GM15510 (cell line): Measurements from ENCODE around the gene CYP26B1.

ENCODE experiments used
- POLR2A ChIP-seq: IDR thresholded peaks from 3 replicates; pipeline ENCODE4 v1.6.1; 2011; ENCODE audit warnings: borderline replicate concordance; ENCODE audit not compliant: insufficient read length; ENCODE audit errors: extremely low read depth

Gene CYP26B1

DNA sequence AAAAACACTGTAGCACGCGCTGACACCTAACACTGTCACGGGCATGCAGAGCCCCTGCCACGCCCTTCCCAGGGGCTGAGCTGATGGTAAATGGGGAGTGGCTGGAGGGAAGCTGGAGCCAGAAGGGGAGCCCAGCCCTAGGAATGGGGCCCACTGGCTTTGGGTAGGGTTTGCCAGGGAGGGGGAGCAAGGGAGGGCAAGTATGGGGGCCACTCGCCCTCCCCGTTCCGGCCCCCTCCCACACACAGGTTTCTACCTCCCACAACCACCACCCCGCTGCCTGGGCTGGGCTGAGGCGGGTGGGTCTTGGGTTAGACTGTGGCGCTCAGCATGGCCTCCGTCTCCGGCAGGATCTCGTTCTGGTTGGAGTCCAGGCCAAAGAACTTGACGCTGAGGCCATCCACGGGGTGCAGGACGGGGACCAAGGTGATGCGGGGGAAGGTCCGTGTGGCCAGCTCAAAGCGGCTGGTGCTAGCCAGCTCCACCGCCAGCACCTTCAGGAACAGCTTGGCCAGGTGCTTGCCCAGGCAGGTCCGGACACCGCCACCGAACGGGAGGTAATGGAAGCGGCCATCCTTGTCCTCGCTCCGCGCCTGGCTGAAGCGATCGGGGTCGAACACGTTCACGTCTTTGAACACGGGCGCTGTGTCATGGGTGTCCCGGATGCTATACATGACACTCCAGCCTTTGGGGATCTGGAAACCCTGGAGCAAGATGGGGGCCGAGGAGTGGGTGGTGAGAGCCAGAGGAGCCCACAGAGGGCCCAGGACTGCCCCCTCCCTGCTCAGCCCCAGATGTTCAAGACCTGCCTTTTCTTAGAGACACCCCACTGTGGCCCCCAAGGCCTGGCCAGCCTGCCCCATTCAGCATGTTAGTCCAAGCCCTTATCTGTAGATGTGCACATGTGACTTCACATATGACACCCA, 15.5 kb downstream of the CYP26B1 start:
- TF ChIP-seq POLR2A: no peak

DNA sequence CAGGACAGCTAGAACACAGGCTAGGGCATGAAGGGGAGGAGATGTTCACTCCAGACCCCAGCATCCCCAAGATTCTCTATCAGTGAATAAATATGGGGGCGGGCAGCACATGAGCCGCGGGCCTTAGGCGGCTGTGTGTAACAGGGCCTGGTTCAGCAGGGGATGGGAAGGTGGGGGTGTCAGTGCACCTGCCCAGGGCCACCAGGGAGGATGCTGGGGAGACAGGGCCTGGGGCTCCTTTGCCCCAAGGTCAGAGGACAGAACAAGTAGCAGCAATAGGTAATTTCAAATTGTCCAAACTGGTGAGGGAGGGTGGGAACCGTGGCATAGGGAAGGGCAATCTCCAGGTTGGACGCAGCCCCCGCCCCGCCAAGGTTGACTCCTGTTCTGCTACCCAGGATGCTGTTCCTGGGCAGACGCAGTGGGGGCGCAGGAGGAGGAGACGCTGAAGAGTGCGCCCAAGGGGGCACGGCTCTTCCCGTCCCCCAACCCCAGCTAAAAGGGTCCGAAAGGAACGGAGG, 16.2 kb downstream of the CYP26B1 start:
- no peak for TF ChIP-seq POLR2A

DNA sequence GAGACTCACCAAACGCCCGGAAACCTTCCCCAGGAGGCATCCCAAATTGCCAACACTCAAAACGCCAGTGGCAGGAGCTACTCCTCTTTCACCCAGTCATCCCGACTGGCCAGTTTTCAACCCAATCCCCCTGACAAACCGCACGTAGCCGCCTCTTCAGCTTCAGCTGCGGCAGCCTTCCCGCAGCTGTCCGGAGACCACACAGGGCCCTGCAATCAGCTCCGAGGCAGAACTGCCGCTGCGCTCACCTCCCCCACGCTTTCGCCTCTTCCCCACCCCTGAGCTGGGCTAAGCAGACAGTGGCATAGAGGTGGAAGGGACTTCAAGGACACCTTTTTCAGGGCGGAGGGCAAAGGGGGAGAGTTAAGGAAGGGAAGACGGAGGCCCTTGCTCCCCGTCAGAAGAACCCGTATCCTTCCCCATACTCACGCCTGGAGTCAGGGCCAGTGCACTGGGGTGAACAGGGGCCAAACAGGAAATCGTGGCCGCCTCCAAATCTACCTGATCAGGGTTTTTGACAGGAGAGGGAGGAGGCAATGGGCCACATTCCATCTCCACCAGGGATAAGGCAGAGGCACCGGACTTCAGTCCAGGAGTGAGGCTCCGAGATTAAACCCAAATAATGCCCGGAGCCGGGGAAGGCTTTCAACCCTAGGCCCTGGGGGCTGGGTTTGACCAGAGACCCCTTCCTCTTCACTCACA, 16.9 kb downstream of the CYP26B1 start:
- no peak for TF ChIP-seq POLR2A

DNA sequence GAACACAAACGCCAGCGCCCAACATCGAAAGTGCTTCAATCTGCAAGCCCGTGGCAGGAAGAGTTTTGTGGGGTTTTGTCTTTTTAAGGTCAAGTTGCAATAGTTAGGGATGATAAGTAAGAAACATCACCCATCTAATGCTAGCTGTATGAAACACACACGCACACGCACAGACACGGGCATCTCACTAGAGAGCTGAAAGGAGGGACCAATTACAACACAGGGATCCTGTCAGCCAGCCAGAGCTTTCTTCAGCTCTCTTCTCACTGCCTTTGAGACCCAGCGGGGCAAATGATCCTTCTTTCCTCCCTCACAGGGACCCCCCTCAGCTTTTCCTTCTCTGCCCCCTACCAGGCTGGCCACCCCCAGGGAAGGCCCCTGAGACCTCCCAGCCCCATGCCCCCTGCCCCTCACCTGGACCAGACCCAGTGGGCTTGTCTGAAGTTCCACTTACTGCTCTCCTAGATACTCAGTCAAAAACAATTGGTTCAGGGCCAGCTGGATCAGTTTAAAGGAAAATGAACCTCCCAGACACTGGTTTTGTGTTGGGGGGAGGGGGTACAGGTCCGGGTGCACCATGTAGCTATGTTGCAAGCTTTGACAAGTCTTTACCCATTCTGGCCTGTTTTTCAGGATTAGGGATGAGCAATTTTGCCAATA, 17.9 kb downstream of the CYP26B1 start:
- TF ChIP-seq POLR2A: no peak

GRCh38 chr2:72128843-72129227, 18.8 kb downstream of the CYP26B1 start:
- no peak for TF ChIP-seq POLR2A

DNA sequence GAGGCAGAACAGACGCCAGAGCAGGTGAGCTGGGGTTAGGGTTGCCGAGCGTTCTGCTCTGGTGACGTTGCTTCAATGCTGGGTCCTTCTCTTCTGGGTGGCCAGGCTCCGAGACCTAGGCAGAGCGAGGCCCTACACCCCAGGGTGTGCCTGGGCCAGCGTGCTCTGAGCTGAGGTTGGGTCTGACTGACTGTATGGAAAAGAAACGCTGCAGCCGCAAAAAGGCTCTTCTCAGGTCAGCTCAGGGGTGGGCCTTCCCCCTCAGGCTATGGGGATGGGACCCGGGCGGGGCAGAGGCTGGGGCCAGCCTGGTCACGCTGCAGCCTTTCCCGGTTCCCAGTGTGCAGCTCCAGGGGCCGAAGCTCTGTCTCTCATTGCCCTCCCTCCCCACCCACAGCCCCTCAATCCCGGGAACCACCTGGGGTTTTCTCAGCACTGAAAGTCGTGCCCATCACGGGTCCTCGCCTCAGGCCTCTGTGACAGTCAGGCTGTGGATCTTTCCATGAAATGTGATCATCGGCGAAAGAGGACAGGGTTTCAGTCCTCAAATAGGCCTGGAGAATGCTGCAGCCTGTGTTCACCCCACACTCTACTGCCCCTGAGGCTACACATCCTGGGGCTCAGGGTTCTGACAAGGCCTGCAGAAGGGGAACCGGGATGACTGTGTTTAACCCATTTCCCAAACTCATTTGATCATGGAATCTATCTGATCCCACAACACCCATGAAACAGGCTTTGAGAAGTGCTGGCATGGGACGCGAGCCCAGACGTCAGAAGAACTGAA, 19.4 kb downstream of the CYP26B1 start:
- TF ChIP-seq POLR2A: no peak

- TF ChIP-seq POLR2A: no peak
These were observed 20.1 kb downstream of the CYP26B1 start for GRCh38 chr2:72127401-72128058.

- TF ChIP-seq POLR2A: no peak
These were observed 21.2 kb downstream of the CYP26B1 start for GRCh38 chr2:72126186-72127100.

- TF ChIP-seq POLR2A: no peak
These were observed 23.3 kb downstream of the CYP26B1 start for GRCh38 chr2:72124376-72124775.

DNA sequence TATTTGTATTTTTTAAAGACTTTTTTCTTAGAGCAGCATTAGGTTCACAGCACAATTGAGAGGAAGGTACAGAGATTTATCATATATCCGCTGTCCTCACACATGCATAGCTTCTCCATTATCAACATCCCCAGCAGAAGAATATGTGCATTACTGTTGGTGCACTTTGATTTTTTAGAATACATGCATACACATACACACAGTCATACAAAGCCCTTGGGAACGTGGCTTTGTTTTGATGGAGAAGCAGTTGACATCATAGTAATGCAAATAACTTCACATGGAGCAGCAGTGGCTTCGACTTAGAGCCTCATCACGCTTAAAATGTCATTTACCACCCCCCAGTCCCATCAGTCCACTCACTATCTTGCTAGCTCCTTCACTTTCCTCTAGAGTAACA, 26.5 kb downstream of the CYP26B1 start:
- TF ChIP-seq POLR2A: no peak

DNA sequence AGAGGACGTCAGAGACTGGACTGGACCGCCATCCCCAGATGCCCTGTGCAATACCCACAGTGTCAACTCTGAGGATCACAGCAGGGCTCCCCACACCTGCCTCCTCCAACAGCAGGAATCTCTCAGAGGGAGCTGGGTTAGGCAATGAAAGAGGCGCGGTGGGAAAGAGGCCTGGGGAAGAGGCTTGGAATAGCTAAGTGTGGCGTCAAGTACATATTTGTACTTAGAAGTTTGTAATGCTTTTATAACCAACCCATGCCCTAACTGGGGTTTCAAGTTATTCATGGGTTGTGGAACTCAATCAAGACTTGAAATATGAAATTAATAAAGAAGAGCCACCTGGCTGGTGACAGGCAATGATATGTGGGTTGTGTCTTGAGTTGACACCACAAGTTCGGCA, 28.7 kb downstream of the CYP26B1 start:
- no peak for TF ChIP-seq POLR2A

DNA sequence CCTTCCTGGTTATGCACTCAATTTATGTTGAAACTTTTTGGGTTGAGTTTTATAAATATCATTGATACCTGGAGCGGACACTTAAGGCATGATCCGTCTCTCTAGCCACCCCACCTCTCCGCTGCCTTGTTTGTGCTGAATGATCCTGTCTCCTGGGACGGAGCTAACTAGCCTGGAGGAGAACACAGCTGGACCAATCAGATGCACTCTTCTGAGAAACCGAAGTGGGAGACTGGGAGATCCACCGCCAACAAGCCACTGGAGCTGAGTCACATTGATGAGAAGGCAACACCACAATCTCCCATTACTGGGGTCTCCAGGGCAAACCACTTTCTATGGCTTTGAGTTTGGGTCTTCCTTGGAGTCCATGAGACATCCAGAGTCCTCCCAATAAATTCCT, 29.3 kb downstream of the CYP26B1 start:
- TF ChIP-seq POLR2A: no peak

DNA sequence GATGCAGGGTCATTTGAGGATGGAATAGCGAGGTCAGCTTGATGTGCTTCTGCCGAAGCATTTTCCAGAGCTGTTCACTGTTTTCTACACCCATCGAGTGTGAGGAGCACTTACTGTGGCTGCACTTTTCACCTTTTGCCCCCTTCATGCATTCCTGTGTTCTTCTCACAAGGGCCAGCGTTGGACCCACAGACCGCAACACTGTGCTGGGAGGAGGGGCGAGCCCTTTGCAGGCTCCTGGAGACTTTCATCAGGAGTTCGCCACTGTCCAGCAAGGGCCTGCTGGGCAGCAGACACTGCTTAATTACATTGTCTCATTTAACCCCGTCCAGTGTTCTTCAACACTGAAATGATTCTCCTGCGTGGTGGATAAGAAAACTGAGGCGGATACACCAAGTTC, 29.9 kb downstream of the CYP26B1 start:
- no peak for TF ChIP-seq POLR2A
